HepG2 (cell line): ENCODE data around the gene MINDY1. TPM values are rescaled to one million over a fixed set of nuclear protein-coding genes. Genes with fewer than 3 reads are reported as not detected.

Experiments
- AGO2 ChIP-seq: fragments of 200-400 bp; formaldehyde crosslinking; optimal IDR thresholded peaks from 2 replicates; pipeline ENCODE3; 2017; ENCODE audit warnings: mild to moderate bottlenecking, low read depth, low read length, moderate library complexity
- ASH2L ChIP-seq: fragments of 300-600, 200-600 bp; sonication (generic); IDR thresholded peaks from 2 replicates; pipeline ENCODE4 v1.7.0; 2017; ENCODE audit warnings: low read depth, mild to moderate bottlenecking, moderate library complexity, mixed read lengths, low read length; ENCODE audit not compliant: insufficient read length
- ATF4 ChIP-seq, 2 experiments: fragments of 450-650 bp in 1 of 2; sonication (generic) in 1 of 2; formaldehyde crosslinking; IDR thresholded peaks; 2 replicates each; pipeline versions ENCODE4 v1.5.0 to v1.8.0; 2020 to 2022; ENCODE audit warnings: mild to moderate bottlenecking in 1 of 2, missing genetic modification reagents in 1 of 2
- CEBPG ChIP-seq: IDR thresholded peaks from 2 replicates; pipeline ENCODE4 v1.6.1; 2016
- FOXO1 ChIP-seq: sonication (generic); formaldehyde crosslinking; IDR thresholded peaks from 2 replicates; pipeline ENCODE4 v1.4.0; 2020; ENCODE audit warnings: missing genetic modification reagents
- GZF1 ChIP-seq: sonication (generic); formaldehyde crosslinking; IDR thresholded peaks from 2 replicates; pipeline ENCODE4 v1.5.1; 2020; ENCODE audit warnings: mild to moderate bottlenecking, missing genetic modification reagents
- IKZF4 ChIP-seq: sonication (generic); formaldehyde crosslinking; IDR thresholded peaks from 2 replicates; pipeline ENCODE4 v1.5.1; 2020; ENCODE audit warnings: borderline replicate concordance, mild to moderate bottlenecking, low read depth, missing genetic modification reagents; ENCODE audit errors: not compliant biosample characterization
- KDM2A ChIP-seq: sonication (generic); formaldehyde crosslinking; IDR thresholded peaks from 2 replicates; pipeline ENCODE4 v1.4.0; 2020; ENCODE audit warnings: low read depth, missing genetic modification reagents, borderline replicate concordance
- NCOA1 ChIP-seq: sonication (generic); formaldehyde crosslinking; IDR thresholded peaks from 2 replicates; pipeline ENCODE4 v1.9.0; 2021; ENCODE audit warnings: missing genetic modification reagents
- POLR2A ChIP-seq, 2 experiments: IDR thresholded peaks; 2 replicates each; pipeline ENCODE4 v1.6.1; 2011; ENCODE audit warnings: low read depth in 2 of 2, low read length in 2 of 2, mild to moderate bottlenecking in 1 of 2, moderate library complexity in 1 of 2; ENCODE audit not compliant: insufficient read depth in 1 of 2
- POLR2G ChIP-seq: fragments of 200-400 bp; formaldehyde crosslinking; IDR thresholded peaks from 2 replicates; pipeline ENCODE4 v1.6.1; 2018; ENCODE audit warnings: mild to moderate bottlenecking, low read depth, low read length, moderate library complexity
- SIN3A ChIP-seq: IDR thresholded peaks from 2 replicates; pipeline ENCODE4 v1.6.1; 2011; ENCODE audit warnings: low read depth, mild to moderate bottlenecking, control low read depth, low read length, borderline replicate concordance
- STAT5B ChIP-seq: sonication (generic); formaldehyde crosslinking; IDR thresholded peaks from 2 replicates; pipeline ENCODE4 v1.4.0; 2020; ENCODE audit warnings: missing genetic modification reagents
- TEAD3 ChIP-seq: optimal IDR thresholded peaks from 2 replicates; pipeline ENCODE3; 2016; ENCODE audit warnings: borderline replicate concordance
- TFDP1 ChIP-seq: IDR thresholded peaks from 2 replicates; pipeline ENCODE4 v1.6.1; 2016; ENCODE audit warnings: missing compliant biosample characterization, missing genetic modification reagents, borderline replicate concordance
- ZBTB33 ChIP-seq: sonication (generic); formaldehyde crosslinking; IDR thresholded peaks from 2 replicates; pipeline ENCODE4 v1.4.0; 2020; ENCODE audit warnings: missing genetic modification reagents
- ZNF451 ChIP-seq: sonication (generic); formaldehyde crosslinking; IDR thresholded peaks from 2 replicates; pipeline ENCODE4 v1.5.0; 2020; ENCODE audit warnings: mild to moderate bottlenecking, missing genetic modification reagents
- ZNF674 ChIP-seq: sonication (generic); formaldehyde crosslinking; IDR thresholded peaks from 2 replicates; pipeline ENCODE4 v1.5.0; 2020; ENCODE audit warnings: low read depth, mild to moderate bottlenecking, missing genetic modification reagents
- ZNF704 ChIP-seq: sonication (generic); formaldehyde crosslinking; IDR thresholded peaks from 2 replicates; pipeline ENCODE4 v1.8.1; 2023; ENCODE audit warnings: mild to moderate bottlenecking, inconsistent platforms, moderate library complexity, missing genetic modification reagents, borderline replicate concordance
- ZNF724P ChIP-seq: sonication (generic); formaldehyde crosslinking; IDR thresholded peaks from 2 replicates; pipeline ENCODE4 v1.8.0; 2022; ENCODE audit warnings: missing genetic modification reagents, borderline replicate concordance
- polyA plus RNA-seq, 8 experiments: library from polyadenylated mRNA; depleted of rRNA in 3 of 8; stranded (reverse) in 7 of 8; unstranded in 1 of 8; fragments of >200 nt; fragmentation: Illumina TruSeq in 4 of 8; extraction: Trizol in 4 of 8; gene quantifications; 2 replicates each; pipeline versions ENCODE4 v1.2.1 to v1.2.3, GENCODE V29; 2011 to 2016; ENCODE audit warnings: low read depth in 4 of 8, missing spikeins in 1 of 8, mixed read lengths in 1 of 8; ENCODE audit not compliant: insufficient read depth in 1 of 8
- total RNA-seq, 5 experiments: library from RNA; depleted of rRNA; stranded (reverse); fragments of >200 nt; fragmentation: Illumina TruSeq; extraction: Trizol; gene quantifications; 2 replicates each; pipeline ENCODE4 v1.2.3, GENCODE V29; 2016; ENCODE audit warnings: low read depth in 1 of 5
- TF ChIP-seq, protein P1 (sequence below): IDR thresholded peaks from 2 replicates; pipeline ENCODE4 v1.6.1; 2016; ENCODE audit warnings: missing compliant biosample characterization, missing genetic modification reagents, borderline replicate concordance
- TF ChIP-seq, protein P2 (sequence below): sonication (generic); IDR thresholded peaks from 2 replicates; pipeline ENCODE4 v1.6.1; 2016; ENCODE audit warnings: low read depth, borderline replicate concordance

MINDY1 gene
- total and polyA plus RNA-seq, 2 of the 13 experiments (the other 11 are each of a cell fraction or from before 2014, with no cell fraction given), result 11.1 to 15.0 TPM

DNA sequence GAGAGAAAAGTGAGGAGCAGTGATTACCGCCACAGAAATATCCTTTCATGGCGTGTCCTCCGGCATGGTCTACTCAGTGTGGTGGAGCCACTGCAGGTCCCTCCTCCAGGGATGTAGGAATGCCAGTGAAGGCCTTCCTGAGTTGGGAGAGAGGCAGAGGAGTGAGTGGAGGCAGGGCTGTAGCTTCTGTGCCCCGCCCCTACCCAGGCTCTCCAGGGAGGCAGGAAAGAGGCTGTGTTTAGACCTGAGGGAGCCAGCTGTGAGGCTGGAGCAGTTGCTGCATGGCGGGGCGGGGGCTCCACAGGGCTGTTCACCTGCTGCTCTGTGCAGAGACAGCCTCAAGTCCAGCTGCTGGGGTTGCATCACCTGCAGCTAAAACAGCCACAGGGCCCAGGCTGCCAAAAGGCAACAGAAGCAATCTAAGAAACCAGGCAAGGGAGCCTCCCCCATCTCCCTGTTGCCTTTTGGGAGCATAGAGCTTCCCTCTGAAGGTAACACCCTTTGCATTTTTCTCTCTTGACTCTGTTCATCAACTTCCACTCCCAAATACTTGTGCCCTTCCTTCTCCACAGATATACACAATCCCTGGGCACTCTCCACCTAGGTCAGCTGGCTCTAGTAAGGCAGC lies 25.4 kb downstream of the MINDY1 start (continued):
- TF ChIP-seq TFDP1 (CRISPR knock-in tag) (peak; percentile 9; the same call in 1 of the 2 replicates), ZNF704 (no peak), STAT5B (CRISPR knock-in tag) (no peak), ZNF451 (CRISPR knock-in tag) (no peak; the same call in 1 of the 2 replicates), KDM2A (CRISPR knock-in tag) (0 out of 2 replicates have a peak, but pooled peaks have one; percentile 16), SIN3A (no peak), CEBPG (CRISPR knock-in tag) (peak; percentile 84), AGO2 (peak; percentile 43), POLR2A (IDR thresholded peaks at IDR 0.05; ENCODE audit: insufficient read depth in 1 of 2, low read depth in 2 of 2, low read length in 2 of 2) (peak in 1 of 2 experiments; percentile 72), POLR2G (peak; percentile 81), FOXO1 (peak; percentile 22; the same call in 1 of the 2 replicates), NCOA1 (CRISPR knock-in tag) (no peak), IKZF4 (CRISPR knock-in tag) (no peak), ATF4 (CRISPR knock-in tag; IDR thresholded peaks at IDR 0.05) (peak in 1 of 2 experiments; percentile 81; a peak in 1 of 4 replicates), ZBTB33 (CRISPR knock-in tag) (no peak), TEAD3 (CRISPR knock-in tag) (peak; percentile 61), GZF1 (CRISPR knock-in tag) (no peak), ZNF674 (CRISPR knock-in tag) (no peak), ASH2L (peak; percentile 39), ZNF724P (CRISPR knock-in tag) (0 out of 2 replicates have a peak, but pooled peaks have one; percentile 24)
- TF ChIP-seq, protein P1, sequence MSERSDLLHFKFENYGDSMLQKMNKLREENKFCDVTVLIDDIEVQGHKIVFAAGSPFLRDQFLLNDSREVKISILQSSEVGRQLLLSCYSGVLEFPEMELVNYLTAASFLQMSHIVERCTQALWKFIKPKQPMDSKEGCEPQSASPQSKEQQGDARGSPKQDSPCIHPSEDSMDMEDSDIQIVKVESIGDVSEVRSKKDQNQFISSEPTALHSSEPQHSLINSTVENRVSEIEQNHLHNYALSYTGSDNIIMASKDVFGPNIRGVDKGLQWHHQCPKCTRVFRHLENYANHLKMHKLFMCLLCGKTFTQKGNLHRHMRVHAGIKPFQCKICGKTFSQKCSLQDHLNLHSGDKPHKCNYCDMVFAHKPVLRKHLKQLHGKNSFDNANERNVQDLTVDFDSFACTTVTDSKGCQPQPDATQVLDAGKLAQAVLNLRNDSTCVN, result 0 out of 2 replicates have a peak, but pooled peaks have one; percentile 31
- TF ChIP-seq, protein P2, sequence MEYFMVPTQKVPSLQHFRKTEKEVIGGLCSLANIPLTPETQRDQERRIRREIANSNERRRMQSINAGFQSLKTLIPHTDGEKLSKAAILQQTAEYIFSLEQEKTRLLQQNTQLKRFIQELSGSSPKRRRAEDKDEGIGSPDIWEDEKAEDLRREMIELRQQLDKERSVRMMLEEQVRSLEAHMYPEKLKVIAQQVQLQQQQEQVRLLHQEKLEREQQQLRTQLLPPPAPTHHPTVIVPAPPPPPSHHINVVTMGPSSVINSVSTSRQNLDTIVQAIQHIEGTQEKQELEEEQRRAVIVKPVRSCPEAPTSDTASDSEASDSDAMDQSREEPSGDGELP, result peak; percentile 93
